DOHH2 (cell line): ENCODE measurements around the gene CIC.
A peak's percentile ranks its signal among the peaks of the same experiment; 100 is the strongest.

Source experiments
- H3F3A ChIP-seq: fragments of 200-600 bp; sonication (generic), shearing (Covaris generic); 2 replicates; pipeline ENCODE4 v1.6.0; 2016; ENCODE audit warnings: antibody characterized with exemption, mild to moderate bottlenecking; ENCODE audit not compliant: control insufficient read depth, insufficient read depth
- H3K27ac ChIP-seq: fragments of 200-600 bp; sonication (generic); 2 replicates; pipeline ENCODE4 v1.5.1; 2014; ENCODE audit warnings: low read depth, mild to moderate bottlenecking, low read length, moderate library complexity
- H3K27me3 ChIP-seq: fragments of 200-600 bp; sonication (generic); 2 replicates; pipeline ENCODE4 v1.6.1; 2014; ENCODE audit warnings: mild to moderate bottlenecking, low read length, mixed read lengths; ENCODE audit not compliant: control insufficient read depth
- H3K36me3 ChIP-seq: fragments of 200-600 bp; sonication (generic); 2 replicates; pipeline ENCODE4 v1.6.1; 2014; ENCODE audit warnings: mild to moderate bottlenecking, low read length, moderate library complexity, mixed read lengths; ENCODE audit not compliant: control insufficient read depth
- H3K4me1 ChIP-seq: fragments of 200-600 bp; sonication (generic); 2 replicates; pipeline ENCODE4 v1.6.1; 2014; ENCODE audit warnings: mild to moderate bottlenecking, low read length, mixed read lengths; ENCODE audit not compliant: control insufficient read depth
- H3K4me2 ChIP-seq: fragments of 200-600 bp; sonication (generic); 2 replicates; pipeline ENCODE4 v1.6.0; 2014; ENCODE audit warnings: mild to moderate bottlenecking, low read length, moderate library complexity
- H3K4me3 ChIP-seq: fragments of 200-600 bp; sonication (generic); 2 replicates; pipeline ENCODE4 v1.5.1; 2014; ENCODE audit warnings: mild to moderate bottlenecking, low read length, mixed read lengths
- H3K79me2 ChIP-seq: fragments of 200-600 bp; sonication (generic); 2 replicates; pipeline ENCODE4 v1.6.1; 2014; ENCODE audit warnings: mild to moderate bottlenecking, low read length, mixed read lengths; ENCODE audit not compliant: control insufficient read depth
- H3K9me2 ChIP-seq: fragments of 200-600 bp; sonication (generic); replicated peaks from 2 replicates; pipeline ENCODE4 v1.6.1; 2014; ENCODE audit warnings: mild to moderate bottlenecking, low read length, mixed read lengths; ENCODE audit not compliant: control insufficient read depth
- H3K9me3 ChIP-seq: fragments of 200-600 bp; sonication (generic); 2 replicates; pipeline ENCODE4 v1.6.1; 2014; ENCODE audit warnings: antibody characterized with exemption, low read length, mixed read lengths; ENCODE audit not compliant: control insufficient read depth, insufficient read depth
- H4K20me1 ChIP-seq: fragments of 200-600 bp; sonication (generic); 2 replicates; pipeline ENCODE4 v1.6.0; 2014; ENCODE audit warnings: low read depth, mild to moderate bottlenecking, antibody characterized with exemption, low read length, moderate library complexity; ENCODE audit not compliant: control insufficient read depth, insufficient read depth
- CTCF ChIP-seq: fragments of 200-600 bp; sonication (generic); IDR thresholded peaks from one replicate; pipeline ENCODE4 v1.5.1; 2014; ENCODE audit warnings: antibody characterized with exemption, mild to moderate bottlenecking, low read depth, low read length; ENCODE audit not compliant: poor library complexity, severe bottlenecking
- EZH2phosphoT487 ChIP-seq: fragments of 200-600 bp; sonication (generic); IDR thresholded peaks from 2 replicates; pipeline ENCODE4 v1.6.1; 2017; ENCODE audit warnings: borderline replicate concordance, mild to moderate bottlenecking, antibody characterized with exemption, low read length, moderate library complexity, mixed read lengths

Gene CIC

DNA sequence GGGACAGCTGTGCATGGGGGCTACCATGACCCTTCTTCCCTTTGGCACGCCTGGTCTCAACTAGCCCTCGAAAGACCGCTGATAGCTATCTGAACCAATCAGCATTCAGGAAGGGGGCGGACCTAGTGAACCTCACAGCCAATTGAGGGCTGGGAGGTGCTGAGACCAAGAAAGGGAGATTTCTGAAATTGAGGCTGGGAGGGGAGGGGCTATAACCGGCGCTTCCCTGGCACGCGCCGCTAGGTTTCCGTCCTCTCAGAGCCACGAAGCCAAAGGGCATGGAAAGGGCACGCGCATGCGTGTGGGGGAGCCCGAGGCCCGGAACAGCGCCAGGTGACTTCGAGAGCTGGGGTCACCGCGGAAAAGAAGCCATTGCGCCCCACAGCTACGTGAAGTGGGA, 37.6 kb downstream of the CIC start:
- H3F3A ChIP-seq = no peaks in the 10 kb centered on the region
- H3K4me3 ChIP-seq = no peak overlapping the region
- H3K79me2 ChIP-seq = peaks cover 4% of the 10 kb centered on the region; the same call in 1 of the 2 replicates
- H3K4me1 ChIP-seq = peaks cover 14% of the 10 kb centered on the region
- no peaks in the 10 kb centered on the region for H3K36me3 ChIP-seq
- H3K4me2 ChIP-seq = no peak overlapping the region
- no peaks in the 10 kb centered on the region for H3K9me2 ChIP-seq
- no peaks in the 10 kb centered on the region for H4K20me1 ChIP-seq
- no peaks in the 10 kb centered on the region for H3K27me3 ChIP-seq
- no peak overlapping the region for H3K27ac ChIP-seq
- H3K9me3 ChIP-seq = no peaks in the 10 kb centered on the region
- TF ChIP-seq EZH2phosphoT487 (no peak), CTCF (no peak)

DNA sequence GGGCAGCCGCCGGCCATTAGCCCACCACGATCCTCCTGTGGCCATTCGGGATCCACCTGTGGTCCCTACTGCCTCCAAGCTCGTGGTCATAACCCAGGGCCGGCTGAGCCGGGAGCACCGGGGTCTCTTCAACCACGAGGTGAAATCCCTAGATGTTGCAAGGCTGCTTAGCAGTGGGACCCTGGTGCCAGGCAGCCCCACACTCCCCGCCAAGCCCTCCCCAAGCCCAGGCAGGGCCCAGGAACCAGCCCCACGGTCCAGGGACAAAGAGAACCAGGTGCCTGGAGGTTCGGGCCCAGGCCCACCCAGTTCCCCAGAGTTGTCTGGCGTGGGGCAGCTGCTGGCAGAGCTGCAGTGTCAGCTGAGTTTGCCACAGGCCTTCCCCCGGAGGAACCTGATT, 40.6 kb downstream of the CIC start:
- H3K27ac ChIP-seq = no peak overlapping the region
- no peaks in the 10 kb centered on the region for H3K9me2 ChIP-seq
- H3K4me1 ChIP-seq = peaks cover 19% of the 10 kb centered on the region
- H3K79me2 ChIP-seq = no peaks in the 10 kb centered on the region
- H3K4me3 ChIP-seq = no peak overlapping the region
- H3K4me2 ChIP-seq = no peak overlapping the region
- TF ChIP-seq EZH2phosphoT487 = no peak
- no peak for TF ChIP-seq CTCF
- peaks cover 22% of the 10 kb centered on the region for H3K27me3 ChIP-seq
- 0 out of 2 replicates have a peak, but pooled peaks cover under 1% of the 10 kb centered on the region for H3F3A ChIP-seq
- H3K36me3 ChIP-seq = no peaks in the 10 kb centered on the region
- no peaks in the 10 kb centered on the region for H4K20me1 ChIP-seq
- H3K9me3 ChIP-seq = no peaks in the 10 kb centered on the region

DNA sequence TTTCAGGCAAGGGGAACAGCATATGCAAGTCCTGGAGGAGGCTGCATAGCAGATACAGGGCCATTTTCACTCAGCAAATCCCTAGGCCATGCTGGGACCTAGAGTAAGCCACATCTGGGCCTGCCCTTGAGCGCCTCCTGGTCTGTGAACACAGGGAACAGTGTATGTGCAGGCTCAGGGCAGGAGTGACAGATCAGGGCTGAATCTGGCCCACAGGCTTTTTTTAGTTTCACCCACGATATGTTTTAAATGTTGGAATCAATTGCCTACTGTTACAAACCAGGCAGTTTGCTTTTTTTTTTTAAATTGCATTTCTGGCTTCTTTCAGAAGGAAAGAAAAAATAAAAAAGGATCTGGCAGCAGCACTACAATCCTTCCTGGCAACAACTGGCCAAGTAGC, 42.6 kb downstream of the CIC start:
- no peaks in the 10 kb centered on the region for H3K36me3 ChIP-seq
- no peak overlapping the region for H3K4me3 ChIP-seq
- H3F3A ChIP-seq = 0 out of 2 replicates have a peak, but pooled peaks cover 3% of the 10 kb centered on the region
- no peak overlapping the region for H3K4me2 ChIP-seq
- H3K27me3 ChIP-seq = peaks cover 25% of the 10 kb centered on the region
- no peak overlapping the region for H3K27ac ChIP-seq
- H4K20me1 ChIP-seq = no peaks in the 10 kb centered on the region
- H3K79me2 ChIP-seq = no peaks in the 10 kb centered on the region
- no peaks in the 10 kb centered on the region for H3K9me2 ChIP-seq
- peaks cover 29% of the 10 kb centered on the region for H3K4me1 ChIP-seq
- TF ChIP-seq EZH2phosphoT487 = no peak
- TF ChIP-seq CTCF = peak; percentile 22
- no peaks in the 10 kb centered on the region for H3K9me3 ChIP-seq

- Histone ChIP-seq H3K4me1 (peaks cover 36% of the 10 kb centered on the region), H4K20me1 (no peaks in the 10 kb centered on the region), H3K4me2 (peak overlapping the region; percentile 95), H3K36me3 (no peaks in the 10 kb centered on the region), H3F3A (0 out of 2 replicates have a peak, but pooled peaks cover 5% of the 10 kb centered on the region), H3K9me3 (no peaks in the 10 kb centered on the region), H3K27me3 (peaks cover 25% of the 10 kb centered on the region), H3K27ac (no peak overlapping the region), H3K9me2 (no peaks in the 10 kb centered on the region), H3K79me2 (no peaks in the 10 kb centered on the region), H3K4me3 (peak overlapping the region; percentile 86)
- TF ChIP-seq CTCF (no peak), EZH2phosphoT487 (no peak)
These were observed 43.3 kb downstream of the CIC start for GRCh38 chr19:42312370-42312769.
